ENCODE measurements around the gene LRG1.

DNA sequence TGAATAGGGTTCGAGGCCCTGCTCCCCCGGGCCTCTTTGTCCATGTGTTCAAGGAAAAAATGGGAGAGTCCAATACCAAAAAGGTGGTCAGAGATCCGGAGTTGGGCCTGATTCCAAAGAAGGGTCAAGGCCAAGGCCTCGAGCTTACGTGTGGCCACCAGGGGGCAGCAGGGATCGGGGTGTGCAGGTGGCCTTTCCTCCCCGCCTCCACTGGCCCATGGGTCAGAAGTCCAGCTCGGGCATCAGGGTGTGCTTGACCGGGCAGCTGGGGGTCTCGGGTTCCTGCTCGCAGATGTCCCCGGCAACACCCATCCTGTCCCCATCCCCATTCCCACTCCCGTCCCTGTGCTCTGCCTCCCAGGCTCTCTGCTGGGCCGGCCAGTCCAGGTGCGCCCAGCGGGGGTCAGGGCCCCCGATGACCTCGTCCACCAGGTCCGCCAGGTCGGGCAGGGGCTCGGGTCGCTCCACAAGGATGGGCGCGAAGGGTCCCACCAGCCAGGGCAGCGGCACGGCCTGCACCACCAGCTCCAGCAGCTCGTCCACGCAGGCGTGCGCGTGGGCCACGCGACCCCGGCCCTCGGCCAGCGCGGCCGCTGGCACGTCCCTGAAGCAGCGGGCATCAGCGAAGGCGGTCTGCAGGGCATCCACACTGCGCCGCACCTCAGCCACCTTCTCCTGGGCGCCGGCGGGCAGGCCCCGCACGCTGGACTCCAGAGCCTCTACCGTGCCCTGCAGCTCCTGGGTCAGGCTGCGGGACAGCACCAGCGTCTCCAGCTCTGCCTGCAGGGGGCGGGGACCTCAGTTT is 16.3 kb downstream of the LRG1 start:
- peak in 5 of 7 experiments; percentile 22 to 64 (median 46) for TF ChIP-seq CTCF (IDR thresholded peaks at IDR 0.05)
- TF ChIP-seq POLR2A (IDR thresholded peaks at IDR 0.05), result no peak
